GM12878 (cell line): ENCODE data around the gene CCK. TPM values are rescaled to one million over a fixed set of nuclear protein-coding genes. Genes with fewer than 3 reads are reported as not detected.

Experiments
- ATAC-seq: fragments of 200-7000 bp; cut with Tn5 transposase; 3 replicates; pipeline ENCODE4 v1.9.1; 2020; ENCODE audit warnings: mild to moderate bottlenecking, moderate library complexity
- BruUV-seq: library from RNA; stranded (reverse); fragments of 400-500 nt; replicated peaks from 2 replicates; lab custom pipeline; 2021; lab: Mats Ljungman, UMichigan
- CTCF ChIA-PET: fragments of 300-600 bp; sonication (Branson Sonifier 250); formaldehyde crosslinking; extraction: SDS; loops from one replicate; lab custom pipeline; 2021; ENCODE audit warnings: inconsistent platforms; lab: Yijun Ruan, JAX
- POLR2A ChIA-PET: fragments of 350-600 bp; formaldehyde crosslinking; extraction: SDS; loops from one replicate; lab custom pipeline; 2021; ENCODE audit warnings: inconsistent platforms; lab: Charles Lee
- RAD21 ChIA-PET: fragments of 300-600 bp; sonication (Branson Sonifier 250); formaldehyde crosslinking; loops from one replicate; lab custom pipeline; 2023; ENCODE audit warnings: antibody characterized with exemption; ENCODE audit not compliant: unreplicated experiment; lab: Charles Lee
- SMC1A ChIA-PET: fragments of 300-600 bp; sonication (Branson Sonifier 250); formaldehyde crosslinking; loops from one replicate; lab custom pipeline; 2023; ENCODE audit not compliant: unreplicated experiment, uncharacterized antibody; lab: Charles Lee
- DNase-seq: peaks from one replicate; pipeline ENCODE4 v3.0.0-alpha.2; 2011; ENCODE audit warnings: low read depth, low spot score
- FAIRE-seq: peaks from 3 replicates; lab custom pipeline; 2011; peaks lifted over from hg19 to GRCh38; lab: Jason Lieb, UNC
- H2AFZ ChIP-seq: 2 replicates; pipeline ENCODE4 v1.6.0; 2011; ENCODE audit warnings: low read depth, low read length, control low read depth; ENCODE audit not compliant: control insufficient read depth
- H3K27ac ChIP-seq: 2 replicates; pipeline ENCODE4 v1.5.1; 2011; ENCODE audit warnings: control low read depth; ENCODE audit not compliant: control insufficient read depth, insufficient read depth
- H3K27me3 ChIP-seq, 2 experiments: replicated peaks in 1 of 2; 2 replicates each; pipeline versions ENCODE4 v1.6.0 to v1.6.1; 2011; ENCODE audit warnings: low read length in 1 of 2; ENCODE audit not compliant: control insufficient read depth in 2 of 2, insufficient read depth in 2 of 2
- H3K36me3 ChIP-seq, 2 experiments: 2 replicates each; pipeline ENCODE4 v1.5.1; 2011; ENCODE audit warnings: low read length in 1 of 2; ENCODE audit not compliant: control insufficient read depth in 2 of 2, insufficient read depth in 2 of 2
- H3K4me1 ChIP-seq: 2 replicates; pipeline ENCODE4 v1.6.1; 2011; ENCODE audit warnings: mild to moderate bottlenecking, low read length, moderate library complexity, mixed read lengths; ENCODE audit not compliant: control insufficient read depth, insufficient read depth
- H3K4me2 ChIP-seq: 2 replicates; pipeline ENCODE4 v1.6.0; 2011; ENCODE audit warnings: control low read depth; ENCODE audit not compliant: control insufficient read depth, insufficient read depth
- H3K4me3 ChIP-seq: fragments of 200-600 bp; sonication (generic); 2 replicates; pipeline ENCODE4 v1.5.1; 2016
- H3K79me2 ChIP-seq: 2 replicates; pipeline ENCODE4 v1.6.0; 2011; ENCODE audit warnings: low read length; ENCODE audit not compliant: control insufficient read depth, insufficient read depth
- H3K9ac ChIP-seq: 2 replicates; pipeline ENCODE4 v1.8.0; 2011; ENCODE audit warnings: low read length, control low read depth, mixed read lengths; ENCODE audit not compliant: control insufficient read depth, insufficient read depth
- H3K9me3 ChIP-seq: replicated peaks from 3 replicates; pipeline ENCODE4 v1.5.1; 2011; ENCODE audit warnings: mild to moderate bottlenecking, low read length; ENCODE audit not compliant: control insufficient read depth, insufficient read depth
- H4K20me1 ChIP-seq: 2 replicates; pipeline ENCODE4 v1.6.0; 2011; ENCODE audit not compliant: control insufficient read depth, insufficient read depth
- BCL11A ChIP-seq: IDR thresholded peaks from 2 replicates; pipeline ENCODE4 v1.6.1; 2011; ENCODE audit warnings: low read depth, low read length
- NKRF ChIP-seq: fragments of 450-650 bp; conservative IDR thresholded peaks from 2 replicates; pipeline ENCODE4 v1.6.1; 2017; ENCODE audit warnings: mild to moderate bottlenecking, moderate library complexity
- POLR2AphosphoS5 ChIP-seq: IDR thresholded peaks from 2 replicates; pipeline ENCODE4 v1.6.1; 2011; ENCODE audit warnings: mild to moderate bottlenecking, low read length, inconsistent platforms
- SMAD1 ChIP-seq: fragments of 450-650 bp; IDR thresholded peaks from 2 replicates; pipeline ENCODE4 v1.6.1; 2018; ENCODE audit warnings: mild to moderate bottlenecking, low read depth; ENCODE audit not compliant: partially characterized antibody
- TCF3 ChIP-seq: IDR thresholded peaks from 2 replicates; pipeline ENCODE4 v1.6.1; 2012; ENCODE audit warnings: low read depth, mild to moderate bottlenecking, low read length, borderline replicate concordance; ENCODE audit not compliant: insufficient read depth
- WGBS: methylation state at CpG from one replicate; pipeline ENCODE4 v1.1.6; 2016; ENCODE audit warnings: low lambda C conversion rate; ENCODE audit not compliant: insufficient replicate concordance, insufficient coverage; ENCODE audit errors: missing lambda C conversion rate; 5-methylcytosine and 5-hydroxymethylcytosine counted together
- in situ Hi-C: fragments of 300-500 bp; cut with MboI; formaldehyde crosslinking; loops from 9 replicates; pipeline ENCODE4 v1.14.3; 2018; ENCODE audit warnings: mixed read lengths
- intact Hi-C: fragments of 100-400 bp; cut with micrococcal nuclease; formaldehyde crosslinking; loops from one replicate; pipeline ENCODE4 v1.14.2; 2022; ENCODE audit not compliant: unreplicated experiment
- polyA plus RNA-seq, 11 experiments: library from polyadenylated mRNA; depleted of rRNA in 4 of 11; unstranded in 6 of 11; stranded (reverse) in 5 of 11; fragments of >200 nt; fragmentation: Nextera tagmentation in 4 of 11; fragmentation: Illumina TruSeq in 1 of 11; extraction: Ambion mirVana in 4 of 11; extraction: Trizol in 1 of 11; gene quantifications; 1 replicate in 1 of 11; 2 replicates in 10 of 11; pipeline versions ENCODE4 v1.2.1 to v1.2.3, GENCODE V29; 2011 to 2016; ENCODE audit warnings: inconsistent platforms in 2 of 11, missing spikeins in 2 of 11, low read depth in 1 of 11
- total RNA-seq, 4 experiments: library from RNA; depleted of rRNA in 3 of 4; stranded (reverse); fragments of >200 nt in 3 of 4; fragmentation: Illumina TruSeq in 1 of 4; extraction: Trizol in 1 of 4; gene quantifications; 2 replicates each; pipeline versions ENCODE4 v1.2.1 to v1.2.3, GENCODE V29; 2013 to 2021
- TF ChIP-seq, protein P1 (sequence below): IDR thresholded peaks from 2 replicates; pipeline ENCODE4 v1.6.1; 2012; ENCODE audit warnings: mild to moderate bottlenecking, low read depth, low read length

The CCK gene
- total and polyA plus RNA-seq, 10 of the 15 experiments (the other 5 are each of a cell fraction or from before 2014, with no cell fraction given): not detected

DNA sequence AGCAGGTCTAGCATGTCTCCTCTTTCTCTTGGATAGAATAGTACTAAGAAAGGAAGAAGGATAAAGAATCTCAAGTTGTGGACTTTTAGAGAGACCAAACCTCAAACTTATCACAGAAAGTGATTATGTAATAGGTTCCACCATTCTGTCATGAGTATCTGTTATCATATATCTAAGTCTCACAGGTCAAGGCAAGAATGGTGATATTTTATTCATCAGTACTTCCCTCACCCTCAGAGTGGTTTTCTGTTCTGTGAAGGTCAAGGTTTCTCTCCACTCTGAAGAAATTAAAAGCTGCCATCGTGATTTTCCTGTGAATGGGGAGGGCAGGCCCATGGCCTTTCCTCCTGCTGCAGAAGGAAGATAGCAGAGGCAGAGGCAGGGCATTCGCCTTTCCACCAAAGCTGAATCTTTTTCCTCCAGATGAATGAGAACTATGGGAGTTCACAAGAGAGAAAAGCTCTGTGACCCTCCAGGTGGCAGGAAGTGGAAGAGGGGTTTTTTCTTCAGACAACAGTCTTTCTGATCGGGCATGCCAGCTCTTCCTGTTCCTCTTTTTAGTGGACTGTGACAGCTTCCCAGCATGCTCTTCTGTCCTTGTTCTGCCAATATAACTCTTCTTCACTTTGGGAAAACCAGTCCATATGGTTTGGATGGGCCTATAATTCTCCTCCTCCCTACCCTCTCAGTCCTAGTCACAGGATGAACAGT, 37.1 kb upstream of the CCK start (continued):
- TF ChIP-seq, protein P1, sequence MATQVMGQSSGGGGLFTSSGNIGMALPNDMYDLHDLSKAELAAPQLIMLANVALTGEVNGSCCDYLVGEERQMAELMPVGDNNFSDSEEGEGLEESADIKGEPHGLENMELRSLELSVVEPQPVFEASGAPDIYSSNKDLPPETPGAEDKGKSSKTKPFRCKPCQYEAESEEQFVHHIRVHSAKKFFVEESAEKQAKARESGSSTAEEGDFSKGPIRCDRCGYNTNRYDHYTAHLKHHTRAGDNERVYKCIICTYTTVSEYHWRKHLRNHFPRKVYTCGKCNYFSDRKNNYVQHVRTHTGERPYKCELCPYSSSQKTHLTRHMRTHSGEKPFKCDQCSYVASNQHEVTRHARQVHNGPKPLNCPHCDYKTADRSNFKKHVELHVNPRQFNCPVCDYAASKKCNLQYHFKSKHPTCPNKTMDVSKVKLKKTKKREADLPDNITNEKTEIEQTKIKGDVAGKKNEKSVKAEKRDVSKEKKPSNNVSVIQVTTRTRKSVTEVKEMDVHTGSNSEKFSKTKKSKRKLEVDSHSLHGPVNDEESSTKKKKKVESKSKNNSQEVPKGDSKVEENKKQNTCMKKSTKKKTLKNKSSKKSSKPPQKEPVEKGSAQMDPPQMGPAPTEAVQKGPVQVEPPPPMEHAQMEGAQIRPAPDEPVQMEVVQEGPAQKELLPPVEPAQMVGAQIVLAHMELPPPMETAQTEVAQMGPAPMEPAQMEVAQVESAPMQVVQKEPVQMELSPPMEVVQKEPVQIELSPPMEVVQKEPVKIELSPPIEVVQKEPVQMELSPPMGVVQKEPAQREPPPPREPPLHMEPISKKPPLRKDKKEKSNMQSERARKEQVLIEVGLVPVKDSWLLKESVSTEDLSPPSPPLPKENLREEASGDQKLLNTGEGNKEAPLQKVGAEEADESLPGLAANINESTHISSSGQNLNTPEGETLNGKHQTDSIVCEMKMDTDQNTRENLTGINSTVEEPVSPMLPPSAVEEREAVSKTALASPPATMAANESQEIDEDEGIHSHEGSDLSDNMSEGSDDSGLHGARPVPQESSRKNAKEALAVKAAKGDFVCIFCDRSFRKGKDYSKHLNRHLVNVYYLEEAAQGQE: no peak

GRCh38 chr3:42301446-42302175, 35.6 kb upstream of the CCK start:
- Histone ChIP-seq H3K9ac (no peak overlapping the region), H3K4me3 (no peak overlapping the region), H3K79me2 (no peaks in the 10 kb centered on the region), H3K27ac (no peak overlapping the region), H3K4me2 (no peak overlapping the region), H3K9me3 (no peaks in the 10 kb centered on the region), H2AFZ (no peak overlapping the region), H3K4me1 (peaks cover 8% of the 10 kb centered on the region; the same call in 1 of the 2 replicates), H3K36me3 (no peaks in the 10 kb centered on the region), H3K27me3 (no peaks in the 10 kb centered on the region), H4K20me1 (no peaks in the 10 kb centered on the region)
- SMC1A ChIA-PET: no interaction called here
- RAD21 ChIA-PET: no interaction called here
- 27% methylated on average over 4 of the region's 4 CpGs for WGBS
- intact Hi-C loops (no loop called here), in situ Hi-C loops (no loop called here)
- TF ChIP-seq TCF3: no peak
- TF ChIP-seq NKRF: no peak
- no peak for TF ChIP-seq POLR2AphosphoS5
- TF ChIP-seq BCL11A: no peak
- no peak for TF ChIP-seq SMAD1
- BruUV-seq: no TSS peak
- FAIRE-seq (no peak), ATAC-seq (no peak), DNase-seq (no peak)
- CTCF ChIA-PET: no interaction called here
- POLR2A ChIA-PET: no interaction called here
